Ovary (tissue), 9 donors: Measurements from ENCODE around the gene WWOX. TPM values are rescaled to one million over a fixed set of nuclear protein-coding genes. Genes with fewer than 3 reads are reported as not detected.

Experiments
- DNase-seq, 5 donors: peaks; one replicate each; pipeline ENCODE4 v3.0.0-alpha.2; 2019 to 2020
- H3K27ac ChIP-seq, 2 donors: fragments of 200-600 bp; one replicate each; pipeline versions ENCODE4 v1.5.1 to v1.8.0; 2019 to 2022
- H3K27me3 ChIP-seq: fragments of 200-600 bp; one replicate; pipeline ENCODE4 v1.8.0; 2022
- H3K36me3 ChIP-seq: fragments of 200-600 bp; sonication (generic); one replicate; pipeline ENCODE4 v1.5.1; 2019
- H3K4me1 ChIP-seq: one replicate; pipeline ENCODE4 v1.8.1; 2013; ENCODE audit warnings: mild to moderate bottlenecking, moderate library complexity; ENCODE audit not compliant: insufficient read depth
- H3K4me3 ChIP-seq: fragments of 200-600 bp; sonication (generic); one replicate; pipeline ENCODE4 v1.5.1; 2017
- H3K9me3 ChIP-seq, 2 donors: fragments of 200-600 bp in 1 of 2; sonication (generic) in 1 of 2; one replicate each; pipeline versions ENCODE4 v1.5.1 to v1.8.1; 2013 to 2019; ENCODE audit warnings: mild to moderate bottlenecking in 1 of 2, moderate library complexity in 1 of 2
- EP300 ChIP-seq: sonication (generic); formaldehyde crosslinking; IDR thresholded peaks from one replicate; pipeline ENCODE4 v1.6.1; 2017; ENCODE audit warnings: antibody characterized with exemption
- POLR2A ChIP-seq: fragments of 450-650 bp; IDR thresholded peaks from one replicate; pipeline ENCODE4 v1.6.1; 2017; ENCODE audit warnings: antibody characterized with exemption, mild to moderate bottlenecking, moderate library complexity
- WGBS, 3 donors: extraction: QIAGEN DNeasy Blood & Tissue Kit in 1 of 3; methylation state at CpG; one replicate each; pipeline versions ENCODE4 v1.1.5 to v1.1.7; 2013 to 2017; 5-methylcytosine and 5-hydroxymethylcytosine counted together
- intact Hi-C, 4 donors: fragments of 100-400 bp; cut with DNase I; formaldehyde crosslinking; loops; one replicate each; pipeline versions ENCODE4 v1.11.0 to v1.15.1; 2022 to 2023
- polyA plus RNA-seq, 2 donors: library from polyadenylated mRNA; stranded (reverse); fragments of 200-250 nt in 1 of 2; fragments of 350-450 nt in 1 of 2; fragmentation: Illumina TruSeq in 1 of 2; extraction: RNeasy Lipid Tissue Mini Kit (QIAGEN cat#74804) in 1 of 2; gene quantifications; one replicate each; pipeline ENCODE4 v1.2.3, GENCODE V29; 2013 to 2014
- total RNA-seq, 7 donors: library from RNA; depleted of rRNA in 2 of 7; stranded (reverse); fragments of >200 nt in 2 of 7; fragmentation: NEBNext Ultra II Directional in 3 of 7; extraction: Animal tissue kit (Norgen Biotek cat#: 25700) in 3 of 7; gene quantifications; one replicate each; pipeline versions ENCODE4 v1.1.0 to v1.2.4, GENCODE V29; 2016 to 2023
- TF ChIP-seq, protein P1 (sequence below), 3 donors: fragments of 450-650 bp in 2 of 3; fragments of 200-600 bp in 1 of 3; IDR thresholded peaks; one replicate each; pipeline versions ENCODE4 v1.5.1 to v1.8.0; 2016 to 2022; ENCODE audit warnings: antibody characterized with exemption in 3 of 3, mild to moderate bottlenecking in 1 of 3
- donor health status: DM: no; HTN: no; CAD: no; lungs with moderate emphysema.
- donor health status: DM: no; HTN: no; CAD: no.
- donor health status: Bipolar disorder and iron deficiency.
- donor health status: DM: yes; HTN: yes; CAD: no.
- donor health status: DM: no; HTN: no; CAD: no.
- donor health status: DM: yes; HTN: yes; CAD: no.

Gene WWOX
- total and polyA plus RNA-seq, 9 donors, result 11.0 to 40.5 (median 25.2) TPM

DNA sequence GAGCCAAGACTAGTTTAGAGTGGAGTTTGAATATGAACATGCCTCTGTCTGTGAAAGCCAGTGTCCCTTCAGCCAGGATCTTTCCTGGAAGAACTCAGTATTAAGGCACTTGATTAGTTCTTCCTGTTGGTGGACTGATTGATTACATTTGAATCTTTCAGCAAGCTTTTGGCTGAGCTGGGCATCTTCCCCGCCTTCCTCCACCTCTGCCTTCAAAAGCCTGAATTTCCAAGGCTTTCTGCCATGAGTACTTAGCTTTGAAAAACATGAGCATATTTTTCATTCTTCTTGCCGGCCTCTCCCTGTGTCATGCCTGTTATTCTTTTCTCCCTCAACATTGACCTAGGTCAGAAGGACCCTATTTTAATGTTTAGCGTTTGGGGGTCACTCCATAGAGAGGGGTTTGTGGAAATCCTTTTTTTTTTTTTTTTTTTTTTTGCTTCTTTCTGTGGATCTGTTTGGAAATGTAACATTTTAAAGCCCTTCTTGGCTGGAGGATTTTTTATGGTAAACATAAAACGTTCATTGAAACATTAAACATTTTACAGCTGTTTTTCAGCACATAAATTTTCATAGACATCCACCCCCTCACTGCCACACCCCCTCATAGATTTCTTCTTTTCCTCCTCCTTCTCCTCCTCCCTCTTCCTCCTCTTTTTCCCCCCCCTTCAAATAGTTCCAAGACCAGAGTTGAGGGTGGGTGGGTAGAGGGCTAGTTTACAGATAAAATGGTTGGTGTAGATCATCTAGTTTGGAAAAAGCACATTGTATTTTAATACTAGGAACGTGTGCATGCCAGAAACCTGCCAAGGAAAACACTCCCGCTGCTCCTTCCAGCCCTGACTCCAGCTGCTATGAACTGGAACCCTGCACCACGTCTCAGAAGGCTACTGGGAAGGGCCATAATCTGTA is 645.9 kb downstream of the WWOX start:
- Histone ChIP-seq H3K9me3 (no peaks in the 10 kb centered on the region), H3K4me1 (peaks cover 9% of the 10 kb centered on the region), H3K4me3 (no peak overlapping the region), H3K27ac (peak overlapping the region in 1 of 2 donors; percentile 49), H3K36me3 (no peaks in the 10 kb centered on the region), H3K27me3 (no peaks in the 10 kb centered on the region)
- intact Hi-C loops, result loop anchor here in 1 of 4 donors (10.0 kb wide), 1 partner anchor 601 kb away; no protein-coding TSS in a partner anchor
- no peak for TF ChIP-seq EP300
- no peak for TF ChIP-seq POLR2A
- TF ChIP-seq, protein P1, sequence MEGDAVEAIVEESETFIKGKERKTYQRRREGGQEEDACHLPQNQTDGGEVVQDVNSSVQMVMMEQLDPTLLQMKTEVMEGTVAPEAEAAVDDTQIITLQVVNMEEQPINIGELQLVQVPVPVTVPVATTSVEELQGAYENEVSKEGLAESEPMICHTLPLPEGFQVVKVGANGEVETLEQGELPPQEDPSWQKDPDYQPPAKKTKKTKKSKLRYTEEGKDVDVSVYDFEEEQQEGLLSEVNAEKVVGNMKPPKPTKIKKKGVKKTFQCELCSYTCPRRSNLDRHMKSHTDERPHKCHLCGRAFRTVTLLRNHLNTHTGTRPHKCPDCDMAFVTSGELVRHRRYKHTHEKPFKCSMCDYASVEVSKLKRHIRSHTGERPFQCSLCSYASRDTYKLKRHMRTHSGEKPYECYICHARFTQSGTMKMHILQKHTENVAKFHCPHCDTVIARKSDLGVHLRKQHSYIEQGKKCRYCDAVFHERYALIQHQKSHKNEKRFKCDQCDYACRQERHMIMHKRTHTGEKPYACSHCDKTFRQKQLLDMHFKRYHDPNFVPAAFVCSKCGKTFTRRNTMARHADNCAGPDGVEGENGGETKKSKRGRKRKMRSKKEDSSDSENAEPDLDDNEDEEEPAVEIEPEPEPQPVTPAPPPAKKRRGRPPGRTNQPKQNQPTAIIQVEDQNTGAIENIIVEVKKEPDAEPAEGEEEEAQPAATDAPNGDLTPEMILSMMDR (IDR thresholded peaks at IDR 0.05), result no peak
- peak in 3 of 5 donors; percentile 24 to 47 (median 43) for DNase-seq
- 4 to 16% (median 12%) methylated on average over 7 of the region's 7 CpGs for WGBS, 3 donors

GRCh38 chr16:78746718-78747117 is 647.3 kb downstream of the WWOX start:
- no peak overlapping the region for H3K27ac ChIP-seq
- H3K4me3 ChIP-seq, result no peak overlapping the region
- no peak for TF ChIP-seq EP300
- TF ChIP-seq POLR2A, result no peak
- TF ChIP-seq, protein P1 (IDR thresholded peaks at IDR 0.05), result no peak
- no peak for DNase-seq
- no peaks in the 10 kb centered on the region for H3K27me3 ChIP-seq
- peaks cover 9% of the 10 kb centered on the region for H3K4me1 ChIP-seq
- H3K9me3 ChIP-seq, result no peaks in the 10 kb centered on the region
- intact Hi-C loops, result loop anchor here in 1 of 4 donors (10.0 kb wide), 1 partner anchor 602 kb away; no protein-coding TSS in a partner anchor
- 84 to 91% (median 86%) methylated on average over 2 of the region's 2 CpGs for WGBS, 3 donors
- H3K36me3 ChIP-seq, result no peaks in the 10 kb centered on the region

DNA sequence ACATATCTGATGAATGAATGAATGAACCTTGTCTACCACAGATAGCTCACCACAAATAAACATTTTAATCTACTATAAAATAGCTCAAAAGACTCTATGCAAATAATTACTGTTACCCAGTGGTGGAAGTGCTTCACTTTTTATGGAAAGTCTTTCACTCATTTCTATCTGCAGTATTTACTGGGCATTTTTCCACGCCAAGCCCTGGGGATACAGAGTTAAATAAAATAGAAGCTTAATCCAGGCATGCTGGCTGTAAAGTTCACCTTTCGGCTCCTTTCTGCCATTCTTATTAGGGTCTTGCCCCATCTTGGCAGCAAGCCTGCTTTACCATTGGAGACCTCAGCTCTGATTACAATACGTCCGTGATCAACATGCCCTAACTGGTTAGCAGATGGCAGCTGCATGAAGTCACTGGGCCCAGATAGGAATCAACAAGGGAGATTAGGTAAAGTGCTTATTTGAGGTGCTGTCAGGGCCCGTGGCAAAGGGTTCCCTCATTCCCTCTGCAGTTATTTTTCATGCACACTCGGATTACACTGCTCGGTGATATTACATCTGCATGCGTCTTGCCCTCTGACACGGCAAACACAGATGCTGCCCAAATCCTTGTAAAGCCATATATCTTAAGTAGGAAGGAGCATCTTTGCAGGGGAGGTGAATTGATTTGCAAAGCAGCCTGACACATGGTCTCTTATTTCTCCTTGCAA is 648.9 kb downstream of the WWOX start:
- H3K27ac ChIP-seq, result no peak overlapping the region
- no peak for DNase-seq
- H3K36me3 ChIP-seq, result no peaks in the 10 kb centered on the region
- H3K9me3 ChIP-seq, result no peaks in the 10 kb centered on the region
- H3K4me1 ChIP-seq, result peaks cover 9% of the 10 kb centered on the region
- intact Hi-C loops, result loop anchor here in 1 of 4 donors (10.0 kb wide), 1 partner anchor 604 kb away; no protein-coding TSS in a partner anchor
- WGBS, 3 donors, result 69 to 77% (median 72%) methylated on average over 9 of the region's 9 CpGs
- H3K27me3 ChIP-seq, result no peaks in the 10 kb centered on the region
- H3K4me3 ChIP-seq, result no peak overlapping the region
- TF ChIP-seq, protein P1 (IDR thresholded peaks at IDR 0.05), result no peak
- TF ChIP-seq POLR2A (no peak), EP300 (no peak)

GRCh38 chr16:78749745-78750268 is 650.4 kb downstream of the WWOX start:
- H3K4me1 ChIP-seq, result peaks cover 9% of the 10 kb centered on the region
- no peak for DNase-seq
- no peaks in the 10 kb centered on the region for H3K9me3 ChIP-seq
- intact Hi-C loops, result loop anchor here in 1 of 4 donors (10.0 kb wide), 1 partner anchor 605 kb away; no protein-coding TSS in a partner anchor
- no peak overlapping the region for H3K4me3 ChIP-seq
- no peak overlapping the region for H3K27ac ChIP-seq
- TF ChIP-seq POLR2A (no peak), EP300 (no peak)
- TF ChIP-seq, protein P1 (IDR thresholded peaks at IDR 0.05), result no peak
- H3K36me3 ChIP-seq, result no peaks in the 10 kb centered on the region
- WGBS, 3 donors, result 57 to 64% (median 63%) methylated on average over 4 of the region's 4 CpGs
- H3K27me3 ChIP-seq, result no peaks in the 10 kb centered on the region
